Measurements from ENCODE around the gene ITGB4. TPM values are rescaled to one million over a fixed set of nuclear protein-coding genes. Genes with fewer than 3 reads are reported as not detected.

ITGB4 gene
- total and polyA plus RNA-seq, 9 of the 15 experiments (the other 6 are each of a cell fraction or from before 2014, with no cell fraction given): 0.05 to 2.8 (median 0.76) TPM; not detected in 3

- TF ChIP-seq ZNF639 (CRISPR knock-in tag; conservative IDR thresholded peaks at IDR 0.05 in 1 of 2, IDR thresholded peaks at IDR 0.05 in 1 of 2): peak in 1 of 2 experiments; percentile 27; a peak in 1 of 4 replicates
- no peak for TF ChIP-seq PRMT5 (CRISPR knock-in tag; IDR thresholded peaks at IDR 0.05)
- TF ChIP-seq ARNT (IDR thresholded peaks at IDR 0.05): peak in 1 of 2 experiments; percentile 91; a peak in 2 of 4 replicates
- peak; percentile 53 for TF ChIP-seq KDM5B (IDR thresholded peaks at IDR 0.05; ENCODE audit: insufficient replicate concordance, low read depth, low read length)
- no peak for TF ChIP-seq IRF1 (CRISPR knock-in tag; IDR thresholded peaks at IDR 0.05; ENCODE audit: borderline replicate concordance)
- no peak for TF ChIP-seq ZBTB11 (CRISPR knock-in tag; IDR thresholded peaks at IDR 0.05)
- no peak for TF ChIP-seq ZNF318 (IDR thresholded peaks at IDR 0.05; ENCODE audit: borderline replicate concordance in 1 of 2, low read depth in 1 of 2)
Observed at GRCh38 chr17:75776386-75777295, 55.4 kb downstream of the ITGB4 start (continued).

Data from K562 (cell line).